ENCODE measurements around the gene CDHR3. TPM values are rescaled to one million over a fixed set of nuclear protein-coding genes. Genes with fewer than 3 reads are reported as not detected.

Gene CDHR3
- total RNA-seq, 2 donors from 2014 or later: 0.79 TPM; not detected in 1

- Histone ChIP-seq H3K27ac (no peak overlapping the region), H3K36me3 (no peaks in the 10 kb centered on the region), H3K27me3 (no peaks in the 10 kb centered on the region), H3K4me1 (no peaks in the 10 kb centered on the region), H3K9me3 (no peaks in the 10 kb centered on the region), H3K4me3 (no peak overlapping the region)
- no peak for TF ChIP-seq CTCF (IDR thresholded peaks at IDR 0.05)
- DNase-seq (ENCODE audit: low spot score): no peak
Measured at GRCh38 chr7:106017657-106018056, 54.6 kb downstream of the CDHR3 start.

GRCh38 chr7:106018566-106019469, 55.8 kb downstream of the CDHR3 start:
- Histone ChIP-seq H3K9me3 (no peaks in the 10 kb centered on the region), H3K27me3 (no peaks in the 10 kb centered on the region), H3K4me3 (no peak overlapping the region), H3K4me1 (no peaks in the 10 kb centered on the region), H3K27ac (no peak overlapping the region), H3K36me3 (no peaks in the 10 kb centered on the region)
- no peak for DNase-seq (ENCODE audit: low spot score)
- no peak for TF ChIP-seq CTCF (IDR thresholded peaks at IDR 0.05)

GRCh38 chr7:106019470-106019820, 56.4 kb downstream of the CDHR3 start:
- no peak for DNase-seq (ENCODE audit: low spot score)
- no peak overlapping the region for H3K4me3 ChIP-seq
- no peaks in the 10 kb centered on the region for H3K9me3 ChIP-seq
- H3K27ac ChIP-seq: no peak overlapping the region
- H3K36me3 ChIP-seq: no peaks in the 10 kb centered on the region
- no peaks in the 10 kb centered on the region for H3K27me3 ChIP-seq
- no peak for TF ChIP-seq CTCF (IDR thresholded peaks at IDR 0.05)
- no peaks in the 10 kb centered on the region for H3K4me1 ChIP-seq

GRCh38 chr7:106021151-106022067, 58.3 kb downstream of the CDHR3 start:
- Histone ChIP-seq H3K4me3 (no peak overlapping the region), H3K27ac (no peak overlapping the region), H3K4me1 (no peaks in the 10 kb centered on the region), H3K9me3 (no peaks in the 10 kb centered on the region), H3K27me3 (no peaks in the 10 kb centered on the region), H3K36me3 (no peaks in the 10 kb centered on the region)
- TF ChIP-seq CTCF (IDR thresholded peaks at IDR 0.05): no peak
- no peak for DNase-seq (ENCODE audit: low spot score)

- Histone ChIP-seq H3K27me3 (no peaks in the 10 kb centered on the region), H3K4me1 (no peaks in the 10 kb centered on the region), H3K4me3 (no peak overlapping the region), H3K27ac (no peak overlapping the region), H3K36me3 (no peaks in the 10 kb centered on the region), H3K9me3 (no peaks in the 10 kb centered on the region)
- DNase-seq (ENCODE audit: low spot score): no peak
- TF ChIP-seq CTCF (IDR thresholded peaks at IDR 0.05): no peak
Measured at GRCh38 chr7:106022193-106022821, 59.2 kb downstream of the CDHR3 start.

Data from right atrium auricular region (tissue), 2 donors.